ENCODE results near the gene SERPIND1. TPM values are rescaled to one million over a fixed set of nuclear protein-coding genes. Genes with fewer than 3 reads are reported as not detected.

Gene SERPIND1
- total RNA-seq, 1 donor, result not detected

DNA sequence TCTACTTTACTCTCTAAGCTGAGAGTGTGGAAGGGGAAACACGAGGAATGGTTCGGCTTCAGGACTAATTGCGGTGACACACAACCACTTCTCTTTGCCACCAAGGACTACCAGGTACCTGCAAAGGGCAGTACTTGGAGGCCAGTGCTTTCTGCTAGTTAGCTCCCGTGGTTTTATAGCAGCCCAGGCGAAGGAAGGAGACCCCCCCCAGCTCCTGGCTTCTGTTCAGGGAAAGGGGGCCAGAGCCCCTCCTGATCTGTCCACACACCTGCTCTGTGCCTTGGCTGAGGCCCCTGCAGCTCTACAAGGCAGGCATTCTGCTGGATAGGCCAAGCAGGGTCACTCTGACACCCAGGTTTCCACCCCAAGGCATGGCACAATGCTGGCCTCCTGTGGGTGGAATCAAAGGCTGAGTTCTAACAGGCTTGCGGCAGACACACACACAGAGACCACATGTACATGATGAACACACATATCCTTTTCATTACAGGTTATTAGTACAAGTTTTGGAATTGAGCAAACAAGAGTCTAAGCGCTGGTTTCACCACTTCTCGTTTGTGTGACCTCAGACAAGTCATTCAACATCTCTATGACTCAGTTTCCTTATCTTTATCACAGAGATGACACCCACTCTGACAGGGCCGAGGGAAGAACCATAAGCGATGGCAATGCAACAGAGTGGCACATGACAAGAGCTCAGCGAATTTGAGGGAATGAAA lies 7.5 kb downstream of the SERPIND1 start:
- H3K4me3 ChIP-seq (ENCODE audit: insufficient read depth, low read length), result no peak overlapping the region
- no peak for TF ChIP-seq CTCF (IDR thresholded peaks at IDR 0.05; ENCODE audit: extremely low read depth, low read depth, low read length)
- H3K36me3 ChIP-seq (ENCODE audit: insufficient read depth, low read length), result peaks cover 8% of the 10 kb centered on the region
- no peak for DNase-seq (ENCODE audit: insufficient read length, low spot score, missing footprints)
- H2AFZ ChIP-seq (ENCODE audit: low read length), result no peak overlapping the region
- H3K4me1 ChIP-seq (ENCODE audit: insufficient read depth, low read length), result peaks cover 57% of the 10 kb centered on the region
- no peaks in the 10 kb centered on the region for H3K9me3 ChIP-seq (ENCODE audit: low read depth, low read length)
- no peaks in the 10 kb centered on the region for H3K79me2 ChIP-seq (ENCODE audit: insufficient read depth, low read length)
- peak overlapping the region; percentile 92 for H3K27ac ChIP-seq (ENCODE audit: low read depth, low read length)
- no peaks in the 10 kb centered on the region for H3K27me3 ChIP-seq (ENCODE audit: insufficient read depth, low read length)
- no peak overlapping the region for H3K4me2 ChIP-seq (ENCODE audit: insufficient read depth, low read length)
- peaks cover 5% of the 10 kb centered on the region for H4K20me1 ChIP-seq (ENCODE audit: insufficient read depth, low read length)

DNA sequence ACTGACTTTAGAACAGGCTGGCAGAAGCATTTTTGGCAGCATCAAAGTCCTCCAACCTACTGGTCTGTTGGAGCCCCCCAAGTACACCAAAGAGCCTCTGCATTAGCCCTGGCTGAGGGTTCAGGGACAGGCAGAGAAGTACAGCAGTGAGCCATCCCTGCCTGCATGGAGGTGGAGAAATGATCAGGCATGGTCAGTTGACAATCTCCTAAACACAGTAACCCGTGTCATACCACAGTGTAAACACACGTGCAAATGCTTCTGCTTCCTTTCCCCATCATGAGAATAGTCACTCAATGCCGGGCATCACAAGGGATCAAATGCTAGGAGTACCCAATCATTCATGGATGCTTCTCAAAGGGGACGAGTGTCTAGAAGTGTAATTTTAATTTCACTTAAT lies 8.2 kb downstream of the SERPIND1 start:
- H3K4me3 ChIP-seq (ENCODE audit: insufficient read depth, low read length), result no peak overlapping the region
- H3K4me1 ChIP-seq (ENCODE audit: insufficient read depth, low read length), result peaks cover 57% of the 10 kb centered on the region
- no peak for TF ChIP-seq CTCF (IDR thresholded peaks at IDR 0.05; ENCODE audit: extremely low read depth, low read depth, low read length)
- peaks cover 7% of the 10 kb centered on the region for H4K20me1 ChIP-seq (ENCODE audit: insufficient read depth, low read length)
- H3K27me3 ChIP-seq (ENCODE audit: insufficient read depth, low read length), result no peaks in the 10 kb centered on the region
- no peaks in the 10 kb centered on the region for H3K79me2 ChIP-seq (ENCODE audit: insufficient read depth, low read length)
- H3K36me3 ChIP-seq (ENCODE audit: insufficient read depth, low read length), result peaks cover 8% of the 10 kb centered on the region
- peak overlapping the region; percentile 92 for H3K27ac ChIP-seq (ENCODE audit: low read depth, low read length)
- H3K9me3 ChIP-seq (ENCODE audit: low read depth, low read length), result no peaks in the 10 kb centered on the region
- DNase-seq (ENCODE audit: insufficient read length, low spot score, missing footprints), result no peak
- H3K4me2 ChIP-seq (ENCODE audit: insufficient read depth, low read length), result no peak overlapping the region
- no peak overlapping the region for H2AFZ ChIP-seq (ENCODE audit: low read length)

GRCh38 chr22:20782596-20783299 lies 8.8 kb downstream of the SERPIND1 start:
- Histone ChIP-seq H3K4me1 (ENCODE audit: insufficient read depth, low read length) (peaks cover 53% of the 10 kb centered on the region), H3K4me3 (ENCODE audit: insufficient read depth, low read length) (no peak overlapping the region), H3K27ac (ENCODE audit: low read depth, low read length) (peak overlapping the region; percentile 92), H3K9me3 (ENCODE audit: low read depth, low read length) (no peaks in the 10 kb centered on the region), H3K4me2 (ENCODE audit: insufficient read depth, low read length) (peak overlapping the region; percentile 52), H3K79me2 (ENCODE audit: insufficient read depth, low read length) (no peaks in the 10 kb centered on the region), H3K36me3 (ENCODE audit: insufficient read depth, low read length) (peaks cover 10% of the 10 kb centered on the region), H4K20me1 (ENCODE audit: insufficient read depth, low read length) (peaks cover 7% of the 10 kb centered on the region), H2AFZ (ENCODE audit: low read length) (no peak overlapping the region), H3K27me3 (ENCODE audit: insufficient read depth, low read length) (no peaks in the 10 kb centered on the region)
- no peak for TF ChIP-seq CTCF (IDR thresholded peaks at IDR 0.05; ENCODE audit: extremely low read depth, low read depth, low read length)
- no peak for DNase-seq (ENCODE audit: insufficient read length, low spot score, missing footprints)

DNA sequence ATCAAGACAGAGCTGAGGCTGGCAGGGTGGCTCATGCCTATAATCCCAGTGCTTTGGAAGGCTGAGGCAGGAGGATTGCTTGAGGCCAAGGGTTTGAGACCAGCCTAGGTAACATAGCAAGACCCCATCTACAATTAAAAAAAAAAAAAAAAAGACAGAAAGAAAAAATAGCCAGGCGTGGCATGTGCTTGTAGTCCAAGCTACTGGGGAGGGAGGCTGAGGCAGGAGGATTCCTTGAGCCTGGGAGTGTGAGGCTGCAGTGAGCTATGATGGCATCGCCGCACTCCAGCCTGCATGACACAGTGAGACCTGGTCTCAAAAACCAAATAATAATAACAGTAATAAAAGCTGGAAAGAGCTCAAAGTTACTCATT lies 9.4 kb downstream of the SERPIND1 start:
- no peaks in the 10 kb centered on the region for H3K79me2 ChIP-seq (ENCODE audit: insufficient read depth, low read length)
- no peaks in the 10 kb centered on the region for H3K9me3 ChIP-seq (ENCODE audit: low read depth, low read length)
- peak overlapping the region; percentile 92 for H3K27ac ChIP-seq (ENCODE audit: low read depth, low read length)
- H3K36me3 ChIP-seq (ENCODE audit: insufficient read depth, low read length), result peaks cover 14% of the 10 kb centered on the region
- no peak overlapping the region for H3K4me3 ChIP-seq (ENCODE audit: insufficient read depth, low read length)
- no peak for TF ChIP-seq CTCF (IDR thresholded peaks at IDR 0.05; ENCODE audit: extremely low read depth, low read depth, low read length)
- no peak overlapping the region for H2AFZ ChIP-seq (ENCODE audit: low read length)
- peak overlapping the region; percentile 52 for H3K4me2 ChIP-seq (ENCODE audit: insufficient read depth, low read length)
- H3K4me1 ChIP-seq (ENCODE audit: insufficient read depth, low read length), result peaks cover 47% of the 10 kb centered on the region
- H4K20me1 ChIP-seq (ENCODE audit: insufficient read depth, low read length), result peaks cover 7% of the 10 kb centered on the region
- no peak for DNase-seq (ENCODE audit: insufficient read length, low spot score, missing footprints)
- no peaks in the 10 kb centered on the region for H3K27me3 ChIP-seq (ENCODE audit: insufficient read depth, low read length)
